Measurements from ENCODE around the gene INKA1. TPM values are rescaled to one million over a fixed set of nuclear protein-coding genes. Genes with fewer than 3 reads are reported as not detected.
"Not testable (repeated sequence)": the region's sequence is repeated elsewhere in the genome, so short reads cannot be mapped to it uniquely, and the experiment has no call there.

The INKA1 gene
- polyA plus RNA-seq, 1 experiment, result 1.9 TPM

DNA sequence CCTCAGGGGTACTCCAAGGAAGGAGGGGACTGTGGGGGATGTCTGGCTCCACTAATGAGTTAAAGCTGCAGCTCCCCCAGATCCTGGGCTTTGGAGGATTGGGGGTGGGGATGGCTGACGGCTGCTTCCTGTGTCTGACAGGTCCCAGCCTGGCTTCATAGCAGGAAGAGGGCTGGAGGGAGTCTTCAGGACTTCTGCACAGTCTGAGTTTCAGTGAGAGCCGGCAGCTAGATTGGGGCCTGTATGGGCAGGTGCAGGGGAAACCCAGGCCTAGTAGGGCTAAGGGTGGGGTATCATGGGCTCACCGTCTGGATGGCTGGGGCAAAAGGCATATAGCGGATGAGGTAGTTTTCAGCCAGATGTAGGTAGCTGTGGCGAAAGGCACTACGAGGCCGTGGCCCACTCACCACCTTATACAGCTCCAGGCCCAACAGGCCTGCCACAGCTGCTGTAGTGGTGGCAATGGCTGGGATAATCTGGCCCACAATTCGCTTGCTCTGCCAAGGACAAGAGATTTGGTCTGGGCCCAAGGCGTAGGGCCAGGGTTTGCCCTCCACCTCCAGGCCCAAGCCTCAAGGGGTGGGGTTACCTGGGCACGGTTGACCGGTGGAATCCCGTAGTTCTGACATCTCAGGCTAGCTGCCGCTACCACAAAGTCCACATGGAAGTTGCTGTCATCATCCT, 4.5 kb downstream of the INKA1 start:
- no peak overlapping the region for H3K4me3 ChIP-seq (ENCODE audit: low read depth, low read length)
- H3K27me3 ChIP-seq (ENCODE audit: control insufficient read depth, insufficient read depth, low read length), result no peaks in the 10 kb centered on the region
- no peak for DNase-seq (ENCODE audit: low read depth, low spot score)
- H3K27ac ChIP-seq (ENCODE audit: low read depth, low read length), result no peak overlapping the region
- CTCF ChIA-PET, result interaction anchor here (10.5 kb wide), 1 partner anchor 31 kb away, joined by 182 read pairs; no protein-coding TSS in a partner anchor
- H3K9me3 ChIP-seq (ENCODE audit: control insufficient read depth, insufficient read depth, low read length), result no peaks in the 10 kb centered on the region; the same call in 1 of the 2 replicates
- POLR2A ChIA-PET, result no interaction called here
- TF ChIP-seq, protein P1, sequence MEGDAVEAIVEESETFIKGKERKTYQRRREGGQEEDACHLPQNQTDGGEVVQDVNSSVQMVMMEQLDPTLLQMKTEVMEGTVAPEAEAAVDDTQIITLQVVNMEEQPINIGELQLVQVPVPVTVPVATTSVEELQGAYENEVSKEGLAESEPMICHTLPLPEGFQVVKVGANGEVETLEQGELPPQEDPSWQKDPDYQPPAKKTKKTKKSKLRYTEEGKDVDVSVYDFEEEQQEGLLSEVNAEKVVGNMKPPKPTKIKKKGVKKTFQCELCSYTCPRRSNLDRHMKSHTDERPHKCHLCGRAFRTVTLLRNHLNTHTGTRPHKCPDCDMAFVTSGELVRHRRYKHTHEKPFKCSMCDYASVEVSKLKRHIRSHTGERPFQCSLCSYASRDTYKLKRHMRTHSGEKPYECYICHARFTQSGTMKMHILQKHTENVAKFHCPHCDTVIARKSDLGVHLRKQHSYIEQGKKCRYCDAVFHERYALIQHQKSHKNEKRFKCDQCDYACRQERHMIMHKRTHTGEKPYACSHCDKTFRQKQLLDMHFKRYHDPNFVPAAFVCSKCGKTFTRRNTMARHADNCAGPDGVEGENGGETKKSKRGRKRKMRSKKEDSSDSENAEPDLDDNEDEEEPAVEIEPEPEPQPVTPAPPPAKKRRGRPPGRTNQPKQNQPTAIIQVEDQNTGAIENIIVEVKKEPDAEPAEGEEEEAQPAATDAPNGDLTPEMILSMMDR (IDR thresholded peaks at IDR 0.05; ENCODE audit: low read depth, low read length), result no peak

DNA sequence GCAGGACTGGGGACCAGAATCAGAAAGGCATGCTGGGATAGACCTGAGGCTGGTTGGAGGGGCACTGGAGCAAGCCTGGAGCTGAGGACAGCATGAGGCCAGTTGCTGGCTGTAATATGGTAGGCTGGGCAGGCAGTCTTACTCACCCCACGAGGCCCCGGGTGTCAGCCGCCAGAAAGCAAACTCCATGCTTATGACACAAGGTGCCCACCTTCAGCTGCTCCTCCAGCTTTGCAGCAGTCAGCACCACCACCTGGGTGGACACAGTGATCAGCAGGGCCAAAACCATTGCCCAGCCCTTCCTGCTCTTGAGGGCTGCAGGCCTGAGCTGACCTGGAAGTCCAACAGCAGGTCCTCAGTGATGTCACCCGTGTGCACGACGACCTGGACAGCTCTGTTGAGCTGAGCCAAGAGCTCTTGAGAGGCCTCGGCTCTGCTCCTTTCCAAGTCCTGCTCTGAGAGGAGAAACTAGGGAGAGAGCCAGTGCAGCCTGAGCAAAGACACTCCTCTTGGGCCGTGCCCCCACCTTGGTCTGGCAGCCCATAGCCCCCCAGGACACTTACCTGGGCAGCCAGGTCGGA, 9.9 kb downstream of the INKA1 start:
- Histone ChIP-seq H3K4me3 (ENCODE audit: low read depth, low read length) (peak overlapping the region; percentile 72), H3K9me3 (ENCODE audit: control insufficient read depth, insufficient read depth, low read length) (no peaks in the 10 kb centered on the region), H3K27ac (ENCODE audit: low read depth, low read length) (no peak overlapping the region), H3K27me3 (ENCODE audit: control insufficient read depth, insufficient read depth, low read length) (no peaks in the 10 kb centered on the region)
- CTCF ChIA-PET, result interaction anchor here (2.0 to 2.1 kb wide), 2 partner anchors 10 to 26 kb away, joined by 10 to 16 read pairs; partner anchors contain the start of gene INKA1
- TF ChIP-seq, protein P1 (IDR thresholded peaks at IDR 0.05; ENCODE audit: low read depth, low read length), result no peak
- no peak for DNase-seq (ENCODE audit: low read depth, low spot score)
- POLR2A ChIA-PET, result interaction anchor here (0.8 to 2.1 kb wide), 2 partner anchors 10 to 127 kb away, joined by 3 to 16 read pairs; partner anchors contain the start of genes INKA1 and RBM6

DNA sequence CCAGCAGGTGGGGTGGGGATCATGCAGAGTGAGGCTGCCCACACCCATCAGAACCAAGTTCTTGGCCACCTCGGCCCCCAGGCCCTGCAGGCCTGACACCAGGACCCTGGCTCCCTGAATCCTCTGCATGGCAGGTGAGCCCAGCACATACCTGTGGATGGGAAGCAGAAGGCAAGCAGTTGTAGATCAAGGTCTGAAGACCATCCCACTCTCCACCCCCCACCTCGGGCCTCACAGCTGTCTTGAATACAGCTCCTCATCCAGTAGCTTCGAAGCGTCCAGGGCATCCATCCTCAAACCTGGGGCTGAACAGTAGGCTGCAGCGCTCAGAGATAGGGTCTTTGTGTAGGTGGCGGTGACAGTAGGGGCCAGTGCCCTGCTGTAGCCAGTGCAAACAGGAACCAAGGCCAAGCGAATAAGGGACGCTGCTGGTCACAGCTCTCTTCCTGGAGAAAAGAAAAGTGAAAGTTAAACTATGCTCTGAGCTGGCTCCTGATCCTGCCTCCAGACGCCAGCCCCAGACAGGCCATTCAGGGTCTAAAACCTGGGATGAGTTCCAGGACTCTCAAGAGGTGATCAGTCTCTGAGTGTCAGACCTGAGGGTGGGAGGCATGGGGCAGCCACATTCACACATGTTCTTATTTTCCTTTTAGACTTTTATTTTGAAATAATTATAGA, 10.6 kb downstream of the INKA1 start, which contains the start of gene UBA7:
Gene UBA7 (minus strand): TSS at position 457 of the 678 bp plus-strand sequence. CDS start 166 bp downstream, at position 291.
- TF ChIP-seq, protein P1 (IDR thresholded peaks at IDR 0.05; ENCODE audit: low read depth, low read length), result no peak
- ChIA-PET POLR2A (interaction anchor here (0.6 to 2.1 kb wide), 3 partner anchors 11 to 343 kb away, joined by 3 to 16 read pairs (median 3); partner anchors contain the start of genes INKA1 and RBM6), CTCF (interaction anchor here (2.0 to 2.1 kb wide), 2 partner anchors 11 to 25 kb away, joined by 10 to 16 read pairs; partner anchors contain the start of gene INKA1)
- Histone ChIP-seq H3K27me3 (ENCODE audit: control insufficient read depth, insufficient read depth, low read length) (no peaks in the 10 kb centered on the region), H3K27ac (ENCODE audit: low read depth, low read length) (peak within 1 kb of the TSS; percentile 1), H3K9me3 (ENCODE audit: control insufficient read depth, insufficient read depth, low read length) (no peaks in the 10 kb centered on the region), H3K4me3 (ENCODE audit: low read depth, low read length) (peak within 1 kb of the TSS; percentile 72)
- no peak for DNase-seq (ENCODE audit: low read depth, low spot score)

DNA sequence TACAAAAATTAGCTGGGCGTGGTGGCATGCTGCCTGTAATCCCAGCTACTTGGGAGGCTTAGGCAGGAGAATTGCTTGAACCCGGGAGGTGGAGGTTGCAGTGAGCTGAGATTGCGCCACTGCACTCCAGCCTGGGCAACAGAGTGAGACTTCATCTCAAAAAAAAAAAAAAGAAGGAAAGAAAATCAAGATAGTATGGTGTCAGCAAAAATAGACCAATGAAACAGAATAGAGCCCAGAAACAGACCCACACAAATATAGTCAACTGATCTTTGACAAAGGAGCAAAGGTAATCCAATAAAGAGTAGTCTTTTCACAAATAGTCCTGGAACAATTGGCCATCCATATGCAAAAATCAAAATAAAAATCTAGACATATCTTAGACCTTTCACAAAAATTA, 20.1 kb downstream of the INKA1 start:
- H3K27me3 ChIP-seq (ENCODE audit: control insufficient read depth, insufficient read depth, low read length); POLR2A ChIA-PET: not testable (repeated sequence)
- CTCF ChIA-PET, result interaction anchor here (0.9 kb wide), 1 partner anchor 16 kb away, joined by 3 read pairs; no protein-coding TSS in a partner anchor

DNA sequence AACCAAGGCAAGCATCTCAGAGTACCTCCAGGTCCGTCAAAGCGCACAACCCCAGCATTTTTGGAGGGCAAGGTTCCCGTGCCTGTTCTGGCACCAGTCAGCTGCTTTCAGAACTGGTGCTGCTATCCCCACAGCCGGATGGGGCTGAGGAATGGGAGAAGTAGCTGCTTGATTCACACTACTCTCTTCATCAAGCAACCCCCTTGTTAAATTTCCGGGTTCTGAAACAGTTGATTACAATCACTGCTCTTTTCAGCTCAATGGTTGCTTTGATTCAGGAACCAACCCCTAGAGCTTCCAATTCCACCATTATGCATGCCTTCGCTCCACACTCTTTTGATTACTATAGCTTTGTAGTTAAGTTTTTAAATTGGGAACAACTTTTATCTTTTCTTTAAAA, 23.0 kb downstream of the INKA1 start:
- Histone ChIP-seq H3K27me3 (ENCODE audit: control insufficient read depth, insufficient read depth, low read length) (no peaks in the 10 kb centered on the region), H3K27ac (ENCODE audit: low read depth, low read length) (no peak overlapping the region), H3K9me3 (ENCODE audit: control insufficient read depth, insufficient read depth, low read length) (no peaks in the 10 kb centered on the region), H3K4me3 (ENCODE audit: low read depth, low read length) (no peak overlapping the region)
- TF ChIP-seq, protein P1 (IDR thresholded peaks at IDR 0.05; ENCODE audit: low read depth, low read length), result no peak
- CTCF ChIA-PET, result interaction anchor here (0.8 to 5.9 kb wide), 2 partner anchors 12 to 24 kb away, joined by 3 to 43 read pairs; no protein-coding TSS in a partner anchor
- POLR2A ChIA-PET, result interaction anchor here (0.7 to 1.2 kb wide), 2 partner anchors 12 to 23 kb away, joined by 3 to 4 read pairs; partner anchors contain the start of gene INKA1
- no peak for DNase-seq (ENCODE audit: low read depth, low spot score)

More for the DNA sequence above, 20.1 kb downstream of the INKA1 start:
- H3K9me3 ChIP-seq (ENCODE audit: control insufficient read depth, insufficient read depth, low read length); H3K27ac ChIP-seq (ENCODE audit: low read depth, low read length); H3K4me3 ChIP-seq (ENCODE audit: low read depth, low read length); DNase-seq (ENCODE audit: low read depth, low spot score): not testable (repeated sequence)
